BE2C (cell line): ENCODE results near the gene STK39.

Experiments
- DNase-seq: peaks from one replicate; pipeline ENCODE4 v3.0.0-alpha.2; 2020
- H3K27me3 ChIP-seq: fragments of 250-450 bp; sonication (Bioruptor Pico); 2 replicates; pipeline ENCODE4 v1.5.1; 2020; ENCODE audit warnings: mild to moderate bottlenecking
- H3K36me3 ChIP-seq: fragments of 250-450 bp; sonication (Bioruptor Pico); 2 replicates; pipeline ENCODE4 v1.5.1; 2020; ENCODE audit warnings: mild to moderate bottlenecking
- H3K4me1 ChIP-seq: fragments of 250-450 bp; sonication (Bioruptor Pico); 2 replicates; pipeline ENCODE4 v1.5.1; 2020
- H3K4me3 ChIP-seq: 2 replicates; pipeline ENCODE4 v1.5.1; 2011; ENCODE audit warnings: low read depth, low read length
- H3K9me3 ChIP-seq: fragments of 250-450 bp; sonication (Bioruptor Pico); 2 replicates; pipeline ENCODE4 v1.5.1; 2020
- TF ChIP-seq, protein P1 (sequence below): IDR thresholded peaks from 2 replicates; pipeline ENCODE4 v1.5.1; 2012; ENCODE audit warnings: mild to moderate bottlenecking, low read depth, low read length

The STK39 gene

DNA sequence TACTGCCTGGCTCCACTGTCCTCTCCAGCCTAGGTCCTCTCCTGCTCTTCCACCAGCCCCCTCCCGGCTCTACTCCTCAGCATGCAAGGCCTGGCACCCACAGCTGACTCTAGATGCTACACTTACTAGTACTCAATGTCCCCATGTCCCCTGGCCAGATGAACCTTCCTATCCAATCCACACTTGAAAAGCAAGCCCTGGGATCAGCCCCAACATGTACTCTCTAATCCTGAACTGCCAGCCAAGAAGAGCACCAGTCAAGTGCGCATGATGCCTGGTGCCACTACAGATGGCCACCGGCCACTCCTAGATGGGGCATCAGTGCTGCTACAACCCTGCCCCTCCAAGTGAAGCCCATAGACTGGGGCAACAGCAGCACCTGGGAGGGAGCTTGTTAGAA is 168.2 kb downstream of the STK39 start:
- Histone ChIP-seq H3K4me3 (no peak overlapping the region), H3K27me3 (no peaks in the 10 kb centered on the region), H3K9me3 (no peaks in the 10 kb centered on the region), H3K36me3 (no peaks in the 10 kb centered on the region), H3K4me1 (no peaks in the 10 kb centered on the region)
- DNase-seq: no peak
- TF ChIP-seq, protein P1, sequence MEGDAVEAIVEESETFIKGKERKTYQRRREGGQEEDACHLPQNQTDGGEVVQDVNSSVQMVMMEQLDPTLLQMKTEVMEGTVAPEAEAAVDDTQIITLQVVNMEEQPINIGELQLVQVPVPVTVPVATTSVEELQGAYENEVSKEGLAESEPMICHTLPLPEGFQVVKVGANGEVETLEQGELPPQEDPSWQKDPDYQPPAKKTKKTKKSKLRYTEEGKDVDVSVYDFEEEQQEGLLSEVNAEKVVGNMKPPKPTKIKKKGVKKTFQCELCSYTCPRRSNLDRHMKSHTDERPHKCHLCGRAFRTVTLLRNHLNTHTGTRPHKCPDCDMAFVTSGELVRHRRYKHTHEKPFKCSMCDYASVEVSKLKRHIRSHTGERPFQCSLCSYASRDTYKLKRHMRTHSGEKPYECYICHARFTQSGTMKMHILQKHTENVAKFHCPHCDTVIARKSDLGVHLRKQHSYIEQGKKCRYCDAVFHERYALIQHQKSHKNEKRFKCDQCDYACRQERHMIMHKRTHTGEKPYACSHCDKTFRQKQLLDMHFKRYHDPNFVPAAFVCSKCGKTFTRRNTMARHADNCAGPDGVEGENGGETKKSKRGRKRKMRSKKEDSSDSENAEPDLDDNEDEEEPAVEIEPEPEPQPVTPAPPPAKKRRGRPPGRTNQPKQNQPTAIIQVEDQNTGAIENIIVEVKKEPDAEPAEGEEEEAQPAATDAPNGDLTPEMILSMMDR: no peak

DNA sequence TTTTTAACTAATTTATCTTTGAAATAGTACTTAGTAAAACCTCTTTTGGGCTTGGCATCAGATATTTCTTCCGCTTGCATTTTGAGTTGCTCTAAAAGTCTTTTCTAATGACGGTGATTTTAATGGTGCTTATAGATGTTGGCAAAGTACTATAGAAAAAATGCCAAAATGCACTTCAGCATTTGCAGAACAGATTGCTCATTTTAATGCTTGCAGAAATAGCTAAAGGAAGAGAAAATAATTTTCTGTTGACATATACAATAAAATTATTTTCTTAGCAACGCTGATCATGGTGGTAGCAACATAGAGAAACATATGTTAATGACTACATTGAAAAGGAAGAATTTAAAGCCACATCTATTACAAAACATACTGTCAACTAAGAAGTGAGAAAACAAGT is 170.7 kb downstream of the STK39 start:
- H3K36me3 ChIP-seq: no peaks in the 10 kb centered on the region
- no peak overlapping the region for H3K4me3 ChIP-seq
- DNase-seq: no peak
- no peaks in the 10 kb centered on the region for H3K9me3 ChIP-seq
- no peaks in the 10 kb centered on the region for H3K4me1 ChIP-seq
- TF ChIP-seq, protein P1: no peak
- H3K27me3 ChIP-seq: no peaks in the 10 kb centered on the region

- H3K27me3 ChIP-seq: no peaks in the 10 kb centered on the region
- H3K4me1 ChIP-seq: no peaks in the 10 kb centered on the region
- H3K9me3 ChIP-seq: no peaks in the 10 kb centered on the region
- no peak overlapping the region for H3K4me3 ChIP-seq
- DNase-seq: no peak
- H3K36me3 ChIP-seq: no peaks in the 10 kb centered on the region
- TF ChIP-seq, protein P1: no peak
Observed at GRCh38 chr2:168075446-168075845, 171.9 kb downstream of the STK39 start.

DNA sequence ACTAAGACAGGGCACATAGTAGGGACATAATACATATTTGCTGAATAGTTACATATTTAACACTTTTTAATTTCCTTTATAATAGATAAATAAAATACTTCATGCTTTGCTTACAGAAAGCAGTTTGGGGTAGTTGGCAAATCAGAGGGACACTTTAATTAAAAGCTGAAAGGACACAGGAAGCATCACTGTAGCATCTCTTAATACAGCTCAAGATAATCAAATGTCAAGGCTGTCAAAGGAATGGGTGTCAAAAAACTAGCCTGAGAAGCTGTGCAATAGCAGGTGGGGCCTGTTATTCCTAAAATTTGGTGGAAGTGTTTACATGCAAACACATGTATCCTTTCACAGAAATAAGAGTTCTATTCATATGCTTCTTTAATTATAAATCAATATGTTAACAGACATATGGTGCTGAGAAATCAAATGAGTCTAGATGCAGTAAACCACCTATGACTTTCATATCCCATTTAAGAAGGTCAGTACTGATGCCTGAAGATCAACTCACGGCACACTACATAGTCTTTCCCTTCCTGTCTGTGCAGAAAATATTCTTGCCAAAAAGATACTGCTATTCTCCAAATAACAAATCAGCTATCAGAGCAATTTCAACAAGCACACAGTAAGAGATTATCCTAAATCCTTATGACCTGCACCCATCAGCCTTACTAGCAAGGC is 174.6 kb downstream of the STK39 start:
- no peaks in the 10 kb centered on the region for H3K36me3 ChIP-seq
- H3K9me3 ChIP-seq: no peaks in the 10 kb centered on the region
- DNase-seq: no peak
- no peak overlapping the region for H3K4me3 ChIP-seq
- no peaks in the 10 kb centered on the region for H3K4me1 ChIP-seq
- TF ChIP-seq, protein P1: no peak
- H3K27me3 ChIP-seq: no peaks in the 10 kb centered on the region

GRCh38 chr2:168064011-168064998 is 183.1 kb downstream of the STK39 start:
- Histone ChIP-seq H3K4me3 (no peak overlapping the region), H3K27me3 (no peaks in the 10 kb centered on the region), H3K36me3 (no peaks in the 10 kb centered on the region), H3K4me1 (no peaks in the 10 kb centered on the region; the same call in 1 of the 2 replicates), H3K9me3 (no peaks in the 10 kb centered on the region)
- TF ChIP-seq, protein P1: no peak
- peak; percentile 50 for DNase-seq
